ENCODE measurements around the gene NGF. TPM values are rescaled to one million over a fixed set of nuclear protein-coding genes. Genes with fewer than 3 reads are reported as not detected.

Gene NGF
- total RNA-seq, 5 donors from 2014 or later (not counting 1 experiment from before 2014, with no cell fraction given) = not detected

DNA sequence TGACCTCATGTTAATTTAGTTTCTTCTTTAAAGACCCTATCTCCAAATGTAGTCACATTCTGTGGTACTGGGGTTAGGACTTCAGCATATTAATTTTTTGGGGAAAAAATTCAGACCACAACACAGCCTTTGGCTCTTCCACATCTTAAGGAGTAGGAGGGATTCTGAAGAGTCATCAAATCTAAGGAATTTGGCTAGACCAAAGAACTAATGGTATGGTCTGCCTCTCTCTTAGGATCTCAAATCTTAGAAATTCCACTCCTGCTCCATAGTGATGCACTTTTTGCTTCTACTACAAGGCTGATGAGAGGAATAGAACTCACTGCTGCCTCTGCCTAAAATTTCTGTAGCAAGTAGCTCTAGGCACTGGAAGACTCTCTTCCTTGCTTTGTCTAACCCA, 80.5 kb downstream of the NGF start:
- no peak overlapping the region for H3K4me3 ChIP-seq (ENCODE audit: control insufficient read depth in 1 of 2, extremely low read depth in 1 of 2, low read length in 1 of 2)
- Mint-ChIP-seq H3K36me3 (no peaks in the 10 kb centered on the region), H3K4me1 (no peaks in the 10 kb centered on the region), H3K9me3 (peaks cover 14 to 17% (median 16%) of the 10 kb centered on the region in 3 donors), H3K27ac (no peak overlapping the region), H3K27me3 (peaks cover 3 to 6% of the 10 kb centered on the region in 2 donors), H3K4me3 (no peak overlapping the region)
- H3K27ac ChIP-seq (ENCODE audit: low read length) = no peak overlapping the region
- H3K27me3 ChIP-seq (replicated peaks in 1 of 2; ENCODE audit: control insufficient read depth in 2 of 2, extremely low read depth in 1 of 2, insufficient read depth in 2 of 2, low read length in 1 of 2) = no peaks in the 10 kb centered on the region
- ChIA-PET CTCF (no interaction called here), POLR2A (no interaction called here)
- H3K4me1 ChIP-seq (ENCODE audit: control insufficient read depth in 1 of 2, extremely low read depth in 1 of 2, insufficient read depth in 2 of 2, low read length in 2 of 2) = no peaks in the 10 kb centered on the region
- ATAC-seq (replicated peaks in 1 of 4) (no peak), DNase-seq (no peak)
- no peaks in the 10 kb centered on the region for H3K36me3 ChIP-seq (ENCODE audit: control insufficient read depth in 2 of 2, extremely low read depth in 1 of 2, insufficient read depth in 1 of 2, low read length in 1 of 2)
- no peaks in the 10 kb centered on the region for H3K9me3 ChIP-seq

DNA sequence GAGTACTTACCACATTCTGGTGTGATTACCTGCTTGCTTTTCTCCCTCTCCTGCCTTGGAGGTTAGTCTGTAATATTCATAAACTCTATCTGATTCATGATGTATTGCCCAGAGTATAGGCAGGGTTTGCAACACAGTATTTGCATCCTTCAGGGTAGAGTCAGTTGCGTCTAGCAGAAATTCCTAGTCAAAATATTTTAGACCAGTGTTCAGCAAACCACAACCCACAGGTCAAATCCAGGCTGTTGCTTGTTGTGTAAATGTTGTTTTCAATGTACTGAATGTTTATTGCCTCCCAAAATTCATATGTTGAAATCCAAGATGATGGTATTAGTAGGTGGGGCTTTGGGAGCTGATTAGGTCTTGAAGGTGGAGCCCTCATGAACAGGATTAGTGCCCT, 82.9 kb downstream of the NGF start:
- no peak overlapping the region for H3K4me3 ChIP-seq (ENCODE audit: control insufficient read depth in 1 of 2, extremely low read depth in 1 of 2, low read length in 1 of 2)
- no peaks in the 10 kb centered on the region for H3K27me3 ChIP-seq (replicated peaks in 1 of 2; ENCODE audit: control insufficient read depth in 2 of 2, extremely low read depth in 1 of 2, insufficient read depth in 2 of 2, low read length in 1 of 2)
- Mint-ChIP-seq H3K36me3 (no peaks in the 10 kb centered on the region), H3K9me3 (peaks cover 16 to 17% (median 16%) of the 10 kb centered on the region in 3 donors), H3K27ac (no peak overlapping the region), H3K27me3 (peaks cover 0 to 3% of the 10 kb centered on the region in 2 donors), H3K4me3 (no peak overlapping the region), H3K4me1 (no peaks in the 10 kb centered on the region)
- H3K4me1 ChIP-seq (ENCODE audit: control insufficient read depth in 1 of 2, extremely low read depth in 1 of 2, insufficient read depth in 2 of 2, low read length in 2 of 2) = no peaks in the 10 kb centered on the region
- DNase-seq (no peak), ATAC-seq (replicated peaks in 1 of 4) (no peak)
- CTCF ChIA-PET = no interaction called here
- WGBS (ENCODE audit: insufficient coverage) = no CpG with 5 or more reads among the region's 1 CpG
- no peaks in the 10 kb centered on the region for H3K9me3 ChIP-seq
- no peak overlapping the region for H3K27ac ChIP-seq (ENCODE audit: low read length)
- H3K36me3 ChIP-seq (ENCODE audit: control insufficient read depth in 2 of 2, extremely low read depth in 1 of 2, insufficient read depth in 1 of 2, low read length in 1 of 2) = no peaks in the 10 kb centered on the region
- POLR2A ChIA-PET = no interaction called here

DNA sequence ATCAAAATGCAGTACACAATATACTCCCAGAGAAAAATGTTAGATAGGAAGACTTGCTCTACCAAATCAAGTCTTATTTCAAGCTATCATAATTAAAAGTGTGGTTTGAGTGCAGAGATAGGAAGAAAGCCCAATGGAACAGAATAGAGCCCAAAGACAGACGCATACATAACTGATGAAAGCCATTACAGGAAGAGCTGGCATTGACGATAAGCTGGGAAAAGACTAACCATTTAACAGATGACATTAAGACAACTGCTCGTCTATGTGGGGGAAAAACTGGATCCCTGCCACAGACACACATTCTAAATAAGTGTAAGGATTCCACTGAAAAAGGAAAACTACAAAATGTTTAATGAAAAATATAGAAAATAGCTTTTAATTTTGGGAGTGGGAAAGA, 85.5 kb downstream of the NGF start:
- Histone ChIP-seq H3K36me3 (ENCODE audit: control insufficient read depth in 2 of 2, extremely low read depth in 1 of 2, insufficient read depth in 1 of 2, low read length in 1 of 2) (no peaks in the 10 kb centered on the region), H3K9me3 (no peaks in the 10 kb centered on the region), H3K4me1 (ENCODE audit: control insufficient read depth in 1 of 2, extremely low read depth in 1 of 2, insufficient read depth in 2 of 2, low read length in 2 of 2) (no peaks in the 10 kb centered on the region), H3K27me3 (replicated peaks in 1 of 2; ENCODE audit: control insufficient read depth in 2 of 2, extremely low read depth in 1 of 2, insufficient read depth in 2 of 2, low read length in 1 of 2) (no peaks in the 10 kb centered on the region), H3K27ac (ENCODE audit: low read length) (no peak overlapping the region), H3K4me3 (ENCODE audit: control insufficient read depth in 1 of 2, extremely low read depth in 1 of 2, low read length in 1 of 2) (no peak overlapping the region)
- Mint-ChIP-seq H3K27ac (no peak overlapping the region), H3K4me3 (no peak overlapping the region), H3K4me1 (no peaks in the 10 kb centered on the region), H3K36me3 (no peaks in the 10 kb centered on the region), H3K9me3 (peaks cover 8 to 9% (median 9%) of the 10 kb centered on the region in 3 donors), H3K27me3 (peaks cover 6 to 14% of the 10 kb centered on the region in 2 donors)
- no peak for DNase-seq
- POLR2A ChIA-PET = no interaction called here
- CTCF ChIA-PET = no interaction called here
- WGBS (ENCODE audit: insufficient coverage) = 100% methylated on average over 2 of the region's 3 CpGs
- no peak for ATAC-seq (replicated peaks in 1 of 4)

DNA sequence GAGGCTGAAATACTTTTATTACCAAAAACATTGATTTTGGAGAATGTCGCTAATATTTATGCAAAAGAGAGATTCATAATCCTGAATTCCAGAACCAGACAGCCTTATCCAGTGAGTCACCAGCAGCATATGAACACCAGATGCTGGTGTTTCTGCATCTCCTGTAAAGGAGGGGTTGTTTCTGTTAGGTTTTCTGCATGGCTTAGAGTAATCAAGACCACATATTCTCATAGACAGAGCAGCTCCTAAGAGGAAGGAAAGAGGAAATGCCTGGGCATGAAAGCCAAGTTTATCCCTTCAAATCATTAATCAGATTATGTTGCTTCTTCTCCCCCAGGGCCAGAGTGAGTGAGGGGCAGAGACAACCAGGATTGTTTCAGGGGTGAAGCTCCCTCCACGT, 86.2 kb downstream of the NGF start:
- POLR2A ChIA-PET = no interaction called here
- Histone ChIP-seq H3K36me3 (ENCODE audit: control insufficient read depth in 2 of 2, extremely low read depth in 1 of 2, insufficient read depth in 1 of 2, low read length in 1 of 2) (no peaks in the 10 kb centered on the region), H3K4me3 (ENCODE audit: control insufficient read depth in 1 of 2, extremely low read depth in 1 of 2, low read length in 1 of 2) (no peak overlapping the region), H3K27me3 (replicated peaks in 1 of 2; ENCODE audit: control insufficient read depth in 2 of 2, extremely low read depth in 1 of 2, insufficient read depth in 2 of 2, low read length in 1 of 2) (no peaks in the 10 kb centered on the region), H3K9me3 (no peaks in the 10 kb centered on the region), H3K4me1 (ENCODE audit: control insufficient read depth in 1 of 2, extremely low read depth in 1 of 2, insufficient read depth in 2 of 2, low read length in 2 of 2) (no peaks in the 10 kb centered on the region), H3K27ac (ENCODE audit: low read length) (no peak overlapping the region)
- no CpG with 5 or more reads among the region's 2 CpGs for WGBS (ENCODE audit: insufficient coverage)
- ATAC-seq (replicated peaks in 1 of 4) (no peak), DNase-seq (no peak)
- H3K27me3 Mint-ChIP-seq = peaks cover 6 to 19% of the 10 kb centered on the region in 2 donors
- CTCF ChIA-PET = no interaction called here
- H3K9me3 Mint-ChIP-seq = peaks cover 8 to 13% (median 9%) of the 10 kb centered on the region in 3 donors
- no peaks in the 10 kb centered on the region for H3K36me3 Mint-ChIP-seq
- H3K27ac Mint-ChIP-seq = no peak overlapping the region
- no peaks in the 10 kb centered on the region for H3K4me1 Mint-ChIP-seq
- no peak overlapping the region for H3K4me3 Mint-ChIP-seq

DNA sequence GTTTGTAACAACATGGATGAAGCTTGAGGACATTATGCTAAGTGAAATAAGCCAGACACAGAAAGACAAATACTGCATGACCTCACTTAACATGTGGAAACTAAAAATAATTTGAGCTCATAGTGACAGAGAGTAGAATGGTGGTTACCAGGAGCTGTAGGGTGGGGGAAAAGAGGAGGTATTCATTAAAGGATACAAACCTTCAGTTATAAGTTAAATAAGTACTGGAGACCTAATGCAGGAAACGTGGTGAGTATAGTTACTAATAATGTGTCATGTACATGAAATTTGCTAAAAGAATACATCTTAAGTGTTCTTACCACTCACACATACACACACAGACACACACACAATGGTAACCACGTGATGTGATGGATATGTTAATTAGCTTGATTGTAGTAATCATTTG, 86.7 kb downstream of the NGF start:
- no peak overlapping the region for H3K27ac ChIP-seq (ENCODE audit: low read length)
- H3K9me3 ChIP-seq = no peaks in the 10 kb centered on the region
- CTCF ChIA-PET = no interaction called here
- Mint-ChIP-seq H3K4me1 (no peaks in the 10 kb centered on the region), H3K27me3 (peaks cover 6 to 22% of the 10 kb centered on the region in 2 donors), H3K36me3 (no peaks in the 10 kb centered on the region), H3K4me3 (no peak overlapping the region), H3K27ac (no peak overlapping the region), H3K9me3 (peaks cover 8 to 13% (median 9%) of the 10 kb centered on the region in 3 donors)
- DNase-seq (no peak), ATAC-seq (replicated peaks in 1 of 4) (no peak)
- POLR2A ChIA-PET = no interaction called here
- H3K4me3 ChIP-seq (ENCODE audit: control insufficient read depth in 1 of 2, extremely low read depth in 1 of 2, low read length in 1 of 2) = no peak overlapping the region
- no peaks in the 10 kb centered on the region for H3K27me3 ChIP-seq (replicated peaks in 1 of 2; ENCODE audit: control insufficient read depth in 2 of 2, extremely low read depth in 1 of 2, insufficient read depth in 2 of 2, low read length in 1 of 2)
- no peaks in the 10 kb centered on the region for H3K36me3 ChIP-seq (ENCODE audit: control insufficient read depth in 2 of 2, extremely low read depth in 1 of 2, insufficient read depth in 1 of 2, low read length in 1 of 2)
- WGBS (ENCODE audit: insufficient coverage) = no CpG with 5 or more reads among the region's 2 CpGs
- H3K4me1 ChIP-seq (ENCODE audit: control insufficient read depth in 1 of 2, extremely low read depth in 1 of 2, insufficient read depth in 2 of 2, low read length in 2 of 2) = no peaks in the 10 kb centered on the region

DNA sequence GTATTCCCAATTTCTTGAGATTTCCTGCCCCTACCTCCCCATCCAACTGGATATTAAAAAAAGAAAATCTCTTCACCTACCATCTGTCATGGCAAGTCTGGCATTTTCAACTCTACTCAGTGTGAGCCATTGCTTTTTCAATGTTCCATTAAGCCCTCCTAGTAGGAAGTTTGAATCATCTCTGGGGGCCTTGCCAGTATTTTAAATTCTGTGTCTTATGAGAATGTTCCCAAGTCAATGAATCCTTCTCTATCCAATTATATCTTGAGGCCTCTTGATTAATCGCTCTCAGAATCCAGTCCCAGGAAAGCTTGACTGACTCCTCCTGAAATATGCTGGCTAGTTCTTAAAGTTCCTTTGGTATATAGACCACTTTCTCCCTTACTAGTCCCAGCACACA, 91.5 kb downstream of the NGF start:
- POLR2A ChIA-PET = no interaction called here
- Histone ChIP-seq H3K27me3 (replicated peaks in 1 of 2; ENCODE audit: control insufficient read depth in 2 of 2, extremely low read depth in 1 of 2, insufficient read depth in 2 of 2, low read length in 1 of 2) (no peaks in the 10 kb centered on the region), H3K4me3 (ENCODE audit: control insufficient read depth in 1 of 2, extremely low read depth in 1 of 2, low read length in 1 of 2) (no peak overlapping the region), H3K4me1 (ENCODE audit: control insufficient read depth in 1 of 2, extremely low read depth in 1 of 2, insufficient read depth in 2 of 2, low read length in 2 of 2) (no peaks in the 10 kb centered on the region), H3K27ac (ENCODE audit: low read length) (no peak overlapping the region), H3K36me3 (ENCODE audit: control insufficient read depth in 2 of 2, extremely low read depth in 1 of 2, insufficient read depth in 1 of 2, low read length in 1 of 2) (no peaks in the 10 kb centered on the region), H3K9me3 (no peaks in the 10 kb centered on the region)
- DNase-seq (no peak), ATAC-seq (replicated peaks in 1 of 4) (no peak)
- Mint-ChIP-seq H3K27me3 (peaks cover 10 to 28% of the 10 kb centered on the region in 2 donors), H3K4me1 (no peaks in the 10 kb centered on the region), H3K27ac (no peak overlapping the region), H3K36me3 (no peaks in the 10 kb centered on the region), H3K4me3 (no peak overlapping the region), H3K9me3 (peaks cover 7 to 22% (median 7%) of the 10 kb centered on the region in 3 donors)
- CTCF ChIA-PET = no interaction called here
- WGBS (ENCODE audit: insufficient coverage) = no CpG with 5 or more reads among the region's 1 CpG

DNA sequence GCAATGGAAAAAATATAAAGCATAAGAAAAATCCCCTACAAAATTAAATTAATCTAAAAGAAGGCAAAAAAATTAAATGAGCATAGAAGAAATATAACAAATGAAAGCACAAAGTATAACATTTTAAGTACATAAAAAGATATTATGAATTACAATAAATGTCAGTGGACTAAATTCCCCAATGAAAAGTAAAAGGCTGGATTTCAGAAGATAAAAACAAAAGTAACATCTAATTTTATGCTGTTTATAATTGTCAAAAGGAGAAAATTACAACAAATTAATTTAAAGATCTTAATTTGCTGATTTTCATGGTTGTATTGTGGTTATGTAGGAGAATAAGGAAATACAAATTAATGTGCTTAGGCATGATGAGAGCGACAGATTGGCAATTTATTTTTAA, 92.8 kb downstream of the NGF start:
- Histone ChIP-seq H3K9me3 (no peaks in the 10 kb centered on the region), H3K36me3 (ENCODE audit: control insufficient read depth in 2 of 2, extremely low read depth in 1 of 2, insufficient read depth in 1 of 2, low read length in 1 of 2) (no peaks in the 10 kb centered on the region), H3K27me3 (replicated peaks in 1 of 2; ENCODE audit: control insufficient read depth in 2 of 2, extremely low read depth in 1 of 2, insufficient read depth in 2 of 2, low read length in 1 of 2) (no peaks in the 10 kb centered on the region), H3K4me1 (ENCODE audit: control insufficient read depth in 1 of 2, extremely low read depth in 1 of 2, insufficient read depth in 2 of 2, low read length in 2 of 2) (no peaks in the 10 kb centered on the region), H3K4me3 (ENCODE audit: control insufficient read depth in 1 of 2, extremely low read depth in 1 of 2, low read length in 1 of 2) (no peak overlapping the region), H3K27ac (ENCODE audit: low read length) (no peak overlapping the region)
- peaks cover 10 to 38% of the 10 kb centered on the region in 2 donors for H3K27me3 Mint-ChIP-seq
- DNase-seq (no peak), ATAC-seq (replicated peaks in 1 of 4) (no peak)
- H3K9me3 Mint-ChIP-seq = peaks cover 7 to 22% (median 7%) of the 10 kb centered on the region in 3 donors
- WGBS (ENCODE audit: insufficient coverage) = no CpG with 5 or more reads among the region's 1 CpG
- ChIA-PET POLR2A (no interaction called here), CTCF (no interaction called here)
- H3K4me1 Mint-ChIP-seq = no peaks in the 10 kb centered on the region
- no peaks in the 10 kb centered on the region for H3K36me3 Mint-ChIP-seq
- H3K27ac Mint-ChIP-seq = no peak overlapping the region
- no peak overlapping the region for H3K4me3 Mint-ChIP-seq
